ENCODE measurements around the gene MDM2. TPM values are rescaled to one million over a fixed set of nuclear protein-coding genes. Genes with fewer than 3 reads are reported as not detected.

Gene MDM2
- total and polyA plus RNA-seq, 11 donors: 16.2 to 78.8 (median 49.0) TPM

GRCh38 chr12:68899251-68899771 lies 91.3 kb downstream of the MDM2 start:
- TF ChIP-seq POLR2A (IDR thresholded peaks at IDR 0.05) (no peak), CTCF (IDR thresholded peaks at IDR 0.05) (peak in 3 of 12 donors; percentile 6 to 36 (median 16))
- intact Hi-C loops (cut with DNase I): no loop called here
- WGBS, 4 donors: 55 to 66% (median 56%) methylated on average over 4 of the region's 4 CpGs
- Histone ChIP-seq H3K4me3 (no peak overlapping the region), H3K27me3 (no peaks in the 10 kb centered on the region), H3K36me3 (no peaks in the 10 kb centered on the region), H3K9me3 (no peaks in the 10 kb centered on the region), H3K27ac (no peak overlapping the region), H3K4me1 (peaks cover 0 to 9% (median 0%) of the 10 kb centered on the region in 12 donors)
- DNase-seq: peak in 1 of 5 donors; percentile 19
- ATAC-seq: no peak

- DNase-seq (no peak), ATAC-seq (no peak)
- Histone ChIP-seq H3K27me3 (no peaks in the 10 kb centered on the region), H3K9me3 (no peaks in the 10 kb centered on the region), H3K36me3 (no peaks in the 10 kb centered on the region), H3K27ac (no peak overlapping the region), H3K4me1 (peaks cover 0 to 9% (median 0%) of the 10 kb centered on the region in 12 donors), H3K4me3 (no peak overlapping the region)
- TF ChIP-seq CTCF (IDR thresholded peaks at IDR 0.05) (no peak), POLR2A (IDR thresholded peaks at IDR 0.05) (no peak)
- intact Hi-C loops (cut with DNase I): no loop called here
- WGBS, 4 donors: 41 to 64% (median 45%) methylated on average over 2 of the region's 2 CpGs
These were observed 92.3 kb downstream of the MDM2 start for GRCh38 chr12:68900241-68900640.

Other genes with a start within 250 kb of the MDM2 start
- gene RAP1B, start 197.3 kb upstream of the MDM2 start, total RNA-seq: 100 to 1,000 TPM in 1 of 9 donors, 10 to 100 TPM in 8; 39.2 to 113 (median 52.2) TPM
- 10 to 100 TPM; 25.3 to 84.5 TPM for gene RAP1B, start 197.3 kb upstream of the MDM2 start, polyA plus RNA-seq
- 10 to 100 TPM; 12.8 to 27.0 (median 21.2) TPM for gene NUP107, start 121.2 kb upstream of the MDM2 start, total RNA-seq
- 10 to 100 TPM; 10.4 to 17.3 TPM for gene NUP107, start 121.2 kb upstream of the MDM2 start, polyA plus RNA-seq
- 1 to 10 TPM; 2.6 to 8.6 (median 5.4) TPM for gene SLC35E3, start 62.0 kb upstream of the MDM2 start, total RNA-seq
- gene SLC35E3, start 62.0 kb upstream of the MDM2 start, polyA plus RNA-seq: 1 to 10 TPM; 2.9 to 7.1 TPM
- 10 to 100 TPM in 3 of 9 donors, 1 to 10 TPM in 6; 2.0 to 25.4 (median 8.8) TPM for gene CPM, start 125.0 kb downstream of the MDM2 start, total RNA-seq
- 10 to 100 TPM in 1 of 2 donors, 1 to 10 TPM in 1; 3.4 to 10.7 TPM for gene CPM, start 125.0 kb downstream of the MDM2 start, polyA plus RNA-seq

Data from heart left ventricle (tissue), 16 donors.